ENCODE measurements around the gene EMP1. TPM values are rescaled to one million over a fixed set of nuclear protein-coding genes. Genes with fewer than 3 reads are reported as not detected.

EMP1 gene
- polyA plus RNA-seq, 1 donor from 2014 or later: 0.33 TPM

DNA sequence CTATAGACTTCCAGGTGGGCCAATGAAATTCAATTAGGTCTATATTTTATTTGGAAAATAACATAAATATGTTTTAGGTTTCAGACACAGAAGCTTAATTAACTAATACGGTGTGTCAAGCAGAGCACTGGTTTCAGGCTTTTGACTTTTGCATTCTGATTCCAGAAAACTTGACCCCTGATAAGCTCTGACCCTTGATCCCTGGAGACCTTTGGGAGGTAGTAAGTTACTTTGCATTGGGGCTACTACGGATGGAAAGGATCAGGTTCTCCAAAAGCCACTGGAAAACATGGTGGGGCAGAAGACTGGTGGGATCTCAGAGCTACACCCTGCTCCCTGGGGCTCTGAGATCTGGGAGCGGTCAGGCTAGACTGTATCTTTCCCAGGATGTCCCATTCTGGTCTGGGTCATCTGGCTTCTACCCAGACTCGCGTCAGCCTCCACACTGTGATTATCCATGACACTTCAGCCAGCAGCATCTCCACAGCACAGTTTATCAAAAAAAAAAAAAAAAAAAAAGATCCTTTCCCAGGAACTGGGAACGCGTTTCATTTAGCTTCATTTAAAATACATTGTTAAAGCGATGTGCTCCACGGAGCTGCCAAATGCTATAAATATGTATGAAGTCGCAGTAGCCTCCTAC is 17.8 kb upstream of the EMP1 start:
- H3K79me2 ChIP-seq (replicated peaks; ENCODE audit: insufficient read depth, low read length): no peaks in the 10 kb centered on the region
- H2AFZ ChIP-seq (ENCODE audit: low read depth, low read length): no peak overlapping the region
- H3K9ac ChIP-seq (ENCODE audit: low read length): no peak overlapping the region
- TF ChIP-seq RAD21 (conservative IDR thresholded peaks at IDR 0.05) (no peak), POLR2AphosphoS5 (IDR thresholded peaks at IDR 0.05) (no peak), TAF1 (IDR thresholded peaks at IDR 0.05; ENCODE audit: low read depth) (no peak), EP300 (conservative IDR thresholded peaks at IDR 0.05; ENCODE audit: poor library complexity, severe bottlenecking) (no peak)
- TF ChIP-seq, protein P1, sequence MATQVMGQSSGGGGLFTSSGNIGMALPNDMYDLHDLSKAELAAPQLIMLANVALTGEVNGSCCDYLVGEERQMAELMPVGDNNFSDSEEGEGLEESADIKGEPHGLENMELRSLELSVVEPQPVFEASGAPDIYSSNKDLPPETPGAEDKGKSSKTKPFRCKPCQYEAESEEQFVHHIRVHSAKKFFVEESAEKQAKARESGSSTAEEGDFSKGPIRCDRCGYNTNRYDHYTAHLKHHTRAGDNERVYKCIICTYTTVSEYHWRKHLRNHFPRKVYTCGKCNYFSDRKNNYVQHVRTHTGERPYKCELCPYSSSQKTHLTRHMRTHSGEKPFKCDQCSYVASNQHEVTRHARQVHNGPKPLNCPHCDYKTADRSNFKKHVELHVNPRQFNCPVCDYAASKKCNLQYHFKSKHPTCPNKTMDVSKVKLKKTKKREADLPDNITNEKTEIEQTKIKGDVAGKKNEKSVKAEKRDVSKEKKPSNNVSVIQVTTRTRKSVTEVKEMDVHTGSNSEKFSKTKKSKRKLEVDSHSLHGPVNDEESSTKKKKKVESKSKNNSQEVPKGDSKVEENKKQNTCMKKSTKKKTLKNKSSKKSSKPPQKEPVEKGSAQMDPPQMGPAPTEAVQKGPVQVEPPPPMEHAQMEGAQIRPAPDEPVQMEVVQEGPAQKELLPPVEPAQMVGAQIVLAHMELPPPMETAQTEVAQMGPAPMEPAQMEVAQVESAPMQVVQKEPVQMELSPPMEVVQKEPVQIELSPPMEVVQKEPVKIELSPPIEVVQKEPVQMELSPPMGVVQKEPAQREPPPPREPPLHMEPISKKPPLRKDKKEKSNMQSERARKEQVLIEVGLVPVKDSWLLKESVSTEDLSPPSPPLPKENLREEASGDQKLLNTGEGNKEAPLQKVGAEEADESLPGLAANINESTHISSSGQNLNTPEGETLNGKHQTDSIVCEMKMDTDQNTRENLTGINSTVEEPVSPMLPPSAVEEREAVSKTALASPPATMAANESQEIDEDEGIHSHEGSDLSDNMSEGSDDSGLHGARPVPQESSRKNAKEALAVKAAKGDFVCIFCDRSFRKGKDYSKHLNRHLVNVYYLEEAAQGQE (IDR thresholded peaks at IDR 0.05; ENCODE audit: borderline replicate concordance): no peak
- H3K9me3 ChIP-seq (ENCODE audit: low read length): no peaks in the 10 kb centered on the region
- no peaks in the 10 kb centered on the region for H3K36me3 ChIP-seq (ENCODE audit: insufficient read depth, low read length)
- H3K9me2 ChIP-seq (ENCODE audit: insufficient read depth, low read length): no peaks in the 10 kb centered on the region
- H3K27me3 ChIP-seq (ENCODE audit: insufficient read depth, low read depth, low read length): no peaks in the 10 kb centered on the region
- no peaks in the 10 kb centered on the region for H4K20me1 ChIP-seq (ENCODE audit: insufficient read depth)
- H3K27ac ChIP-seq (ENCODE audit: low read length): no peak overlapping the region
- H3K4me2 ChIP-seq (ENCODE audit: low read length): no peak overlapping the region
- no peak overlapping the region for H3K4me3 ChIP-seq (ENCODE audit: low read length)
- no peaks in the 10 kb centered on the region for H3F3A ChIP-seq (ENCODE audit: insufficient read depth, low read length, poor library complexity, severe bottlenecking)

DNA sequence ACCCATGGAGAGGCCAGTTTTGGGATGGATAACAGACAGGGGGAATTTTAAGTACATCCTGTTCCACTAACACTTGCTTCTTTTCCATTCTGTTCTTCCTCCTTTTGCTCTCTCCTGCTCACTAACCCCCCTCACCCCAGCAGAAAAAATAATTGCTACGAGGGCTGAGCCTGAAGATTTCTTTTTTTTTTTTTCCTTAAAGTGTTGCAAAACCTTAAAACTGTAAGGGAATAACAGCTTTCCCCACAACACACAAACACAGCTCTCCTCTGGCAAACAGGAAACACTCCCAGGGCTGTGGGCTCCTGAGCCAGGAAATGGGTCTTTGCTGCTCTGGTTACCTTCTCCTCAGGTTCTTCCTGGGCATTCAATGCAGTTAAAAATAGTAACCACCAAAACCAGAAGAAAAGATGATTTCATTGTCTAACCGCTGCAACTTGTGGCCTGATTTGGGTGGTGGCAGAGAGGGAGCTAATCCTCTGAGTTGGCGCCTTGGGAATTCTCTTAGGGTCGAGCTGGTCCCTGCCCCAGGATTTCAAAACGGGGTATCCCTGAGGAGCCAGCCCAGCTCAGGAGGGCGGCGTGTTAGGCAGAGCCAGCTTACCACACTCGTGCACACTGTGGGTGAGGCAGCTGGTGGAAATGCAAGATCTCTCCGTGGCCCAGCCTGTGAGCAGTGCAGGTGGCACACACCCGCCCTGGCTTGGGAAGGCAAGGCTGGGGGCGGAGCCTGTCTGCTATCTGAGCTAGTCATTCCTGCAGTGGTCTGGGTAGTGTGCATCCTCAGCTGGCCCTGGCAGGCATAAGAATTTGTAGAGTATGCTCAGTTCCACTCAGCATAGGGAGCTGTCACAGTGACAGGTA is 17.1 kb upstream of the EMP1 start:
- Histone ChIP-seq H3K4me3 (ENCODE audit: low read length) (no peak overlapping the region), H3K9ac (ENCODE audit: low read length) (no peak overlapping the region), H4K20me1 (ENCODE audit: insufficient read depth) (no peaks in the 10 kb centered on the region), H3K27ac (ENCODE audit: low read length) (no peak overlapping the region), H3K36me3 (ENCODE audit: insufficient read depth, low read length) (no peaks in the 10 kb centered on the region), H3K79me2 (replicated peaks; ENCODE audit: insufficient read depth, low read length) (no peaks in the 10 kb centered on the region), H3K9me3 (ENCODE audit: low read length) (no peaks in the 10 kb centered on the region), H3K9me2 (ENCODE audit: insufficient read depth, low read length) (no peaks in the 10 kb centered on the region), H2AFZ (ENCODE audit: low read depth, low read length) (no peak overlapping the region), H3K27me3 (ENCODE audit: insufficient read depth, low read depth, low read length) (no peaks in the 10 kb centered on the region), H3K4me2 (ENCODE audit: low read length) (no peak overlapping the region), H3F3A (ENCODE audit: insufficient read depth, low read length, poor library complexity, severe bottlenecking) (no peaks in the 10 kb centered on the region)
- TF ChIP-seq EP300 (conservative IDR thresholded peaks at IDR 0.05; ENCODE audit: poor library complexity, severe bottlenecking) (no peak), EZH2 (IDR thresholded peaks at IDR 0.05; ENCODE audit: borderline replicate concordance, insufficient read depth, low read length, poor library complexity, severe bottlenecking) (no peak), MXI1 (conservative IDR thresholded peaks at IDR 0.05; ENCODE audit: poor library complexity, severe bottlenecking) (no peak), POLR2AphosphoS5 (IDR thresholded peaks at IDR 0.05) (no peak), SMC3 (conservative IDR thresholded peaks at IDR 0.05; ENCODE audit: poor library complexity) (no peak), TAF1 (IDR thresholded peaks at IDR 0.05; ENCODE audit: low read depth) (no peak), RAD21 (conservative IDR thresholded peaks at IDR 0.05) (no peak)
- TF ChIP-seq, protein P2, sequence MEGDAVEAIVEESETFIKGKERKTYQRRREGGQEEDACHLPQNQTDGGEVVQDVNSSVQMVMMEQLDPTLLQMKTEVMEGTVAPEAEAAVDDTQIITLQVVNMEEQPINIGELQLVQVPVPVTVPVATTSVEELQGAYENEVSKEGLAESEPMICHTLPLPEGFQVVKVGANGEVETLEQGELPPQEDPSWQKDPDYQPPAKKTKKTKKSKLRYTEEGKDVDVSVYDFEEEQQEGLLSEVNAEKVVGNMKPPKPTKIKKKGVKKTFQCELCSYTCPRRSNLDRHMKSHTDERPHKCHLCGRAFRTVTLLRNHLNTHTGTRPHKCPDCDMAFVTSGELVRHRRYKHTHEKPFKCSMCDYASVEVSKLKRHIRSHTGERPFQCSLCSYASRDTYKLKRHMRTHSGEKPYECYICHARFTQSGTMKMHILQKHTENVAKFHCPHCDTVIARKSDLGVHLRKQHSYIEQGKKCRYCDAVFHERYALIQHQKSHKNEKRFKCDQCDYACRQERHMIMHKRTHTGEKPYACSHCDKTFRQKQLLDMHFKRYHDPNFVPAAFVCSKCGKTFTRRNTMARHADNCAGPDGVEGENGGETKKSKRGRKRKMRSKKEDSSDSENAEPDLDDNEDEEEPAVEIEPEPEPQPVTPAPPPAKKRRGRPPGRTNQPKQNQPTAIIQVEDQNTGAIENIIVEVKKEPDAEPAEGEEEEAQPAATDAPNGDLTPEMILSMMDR (IDR thresholded peaks at IDR 0.05; ENCODE audit: poor library complexity, severe bottlenecking): no peak
- TF ChIP-seq, protein P1 (IDR thresholded peaks at IDR 0.05; ENCODE audit: borderline replicate concordance): no peak
